Epithelial cell of umbilical artery (primary cell): Measurements from ENCODE around the gene GPR27. TPM values are rescaled to one million over a fixed set of nuclear protein-coding genes. Genes with fewer than 3 reads are reported as not detected.

Experiments used
- total RNA-seq: library from RNA; depleted of rRNA; stranded (reverse); fragments of >200 nt; gene quantifications from 2 replicates; pipeline ENCODE4 v1.2.3, GENCODE V29; 2014

GPR27 gene, protein sequence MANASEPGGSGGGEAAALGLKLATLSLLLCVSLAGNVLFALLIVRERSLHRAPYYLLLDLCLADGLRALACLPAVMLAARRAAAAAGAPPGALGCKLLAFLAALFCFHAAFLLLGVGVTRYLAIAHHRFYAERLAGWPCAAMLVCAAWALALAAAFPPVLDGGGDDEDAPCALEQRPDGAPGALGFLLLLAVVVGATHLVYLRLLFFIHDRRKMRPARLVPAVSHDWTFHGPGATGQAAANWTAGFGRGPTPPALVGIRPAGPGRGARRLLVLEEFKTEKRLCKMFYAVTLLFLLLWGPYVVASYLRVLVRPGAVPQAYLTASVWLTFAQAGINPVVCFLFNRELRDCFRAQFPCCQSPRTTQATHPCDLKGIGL
- under 0.01 TPM in 1 of 2 replicates, not detected in the other for total RNA-seq

DNA sequence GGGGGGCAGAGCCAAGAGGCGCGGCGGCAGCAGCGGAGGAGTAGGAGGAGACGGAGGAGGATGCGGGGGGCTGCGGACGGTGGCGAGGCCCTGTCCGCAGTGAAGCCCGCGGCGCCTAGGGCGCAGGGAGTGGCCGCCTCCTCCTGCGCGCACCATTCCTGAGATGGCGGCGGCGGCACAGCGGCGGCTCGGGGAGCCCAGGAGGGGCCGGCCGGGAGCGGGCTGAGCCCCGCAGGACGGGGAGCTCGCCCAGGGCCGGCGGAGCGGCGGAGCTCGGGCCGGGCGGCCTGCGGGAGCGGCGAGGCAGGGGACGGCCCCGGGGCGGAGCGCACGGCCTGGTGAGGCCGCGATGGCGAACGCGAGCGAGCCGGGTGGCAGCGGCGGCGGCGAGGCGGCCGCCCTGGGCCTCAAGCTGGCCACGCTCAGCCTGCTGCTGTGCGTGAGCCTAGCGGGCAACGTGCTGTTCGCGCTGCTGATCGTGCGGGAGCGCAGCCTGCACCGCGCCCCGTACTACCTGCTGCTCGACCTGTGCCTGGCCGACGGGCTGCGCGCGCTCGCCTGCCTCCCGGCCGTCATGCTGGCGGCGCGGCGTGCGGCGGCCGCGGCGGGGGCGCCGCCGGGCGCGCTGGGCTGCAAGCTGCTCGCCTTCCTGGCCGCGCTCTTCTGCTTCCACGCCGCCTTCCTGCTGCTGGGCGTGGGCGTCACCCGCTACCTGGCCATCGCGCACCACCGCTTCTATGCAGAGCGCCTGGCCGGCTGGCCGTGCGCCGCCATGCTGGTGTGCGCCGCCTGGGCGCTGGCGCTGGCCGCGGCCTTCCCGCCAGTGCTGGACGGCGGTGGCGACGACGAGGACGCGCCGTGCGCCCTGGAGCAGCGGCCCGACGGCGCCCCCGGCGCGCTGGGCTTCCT is at the start of gene GPR27:
Gene GPR27 (plus strand): TSS at position 155 of the 909 bp plus-strand sequence. CDS start 195 bp downstream, at position 350.

DNA sequence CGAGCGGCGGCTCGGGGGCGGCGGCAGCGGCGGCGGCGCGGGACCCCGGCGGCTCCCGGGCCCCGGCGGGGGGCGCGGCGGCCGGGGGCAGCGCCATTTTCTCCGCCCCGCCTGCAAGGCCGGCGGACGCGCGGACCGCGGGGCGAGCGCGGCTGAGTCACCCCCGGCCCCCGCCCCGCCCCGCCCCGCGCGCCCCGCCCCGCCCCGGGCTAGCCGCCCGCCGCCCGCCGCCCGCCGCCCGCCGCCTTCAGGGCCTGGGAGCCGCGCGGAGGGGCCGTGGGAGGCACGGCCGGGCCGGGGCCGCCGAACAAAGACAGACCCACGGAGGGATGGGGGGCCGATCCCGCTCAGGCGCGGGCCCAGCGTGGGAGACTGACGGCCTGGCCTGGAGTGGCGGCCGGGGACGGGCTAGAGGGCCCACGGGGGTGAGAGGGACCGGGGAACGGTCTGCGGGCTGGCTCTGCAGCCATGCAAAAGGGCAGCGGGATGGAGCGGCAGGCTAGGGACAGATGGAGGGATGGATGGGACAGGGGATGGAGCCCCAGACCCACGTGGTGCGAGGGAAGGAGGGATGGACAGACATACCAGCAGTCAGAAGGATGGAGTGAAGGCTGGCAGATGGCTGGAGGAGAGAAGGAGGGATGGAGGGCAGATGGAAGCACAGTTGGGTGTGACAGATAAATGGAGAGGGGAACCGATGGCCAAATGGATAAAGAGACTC is 28.2 kb upstream of the GPR27 start, which contains the start of gene EIF4E3:
Gene EIF4E3 (minus strand): TSS at position 132 of the 721 bp plus-strand sequence. CDS start 35 bp downstream, at position 97.

DNA sequence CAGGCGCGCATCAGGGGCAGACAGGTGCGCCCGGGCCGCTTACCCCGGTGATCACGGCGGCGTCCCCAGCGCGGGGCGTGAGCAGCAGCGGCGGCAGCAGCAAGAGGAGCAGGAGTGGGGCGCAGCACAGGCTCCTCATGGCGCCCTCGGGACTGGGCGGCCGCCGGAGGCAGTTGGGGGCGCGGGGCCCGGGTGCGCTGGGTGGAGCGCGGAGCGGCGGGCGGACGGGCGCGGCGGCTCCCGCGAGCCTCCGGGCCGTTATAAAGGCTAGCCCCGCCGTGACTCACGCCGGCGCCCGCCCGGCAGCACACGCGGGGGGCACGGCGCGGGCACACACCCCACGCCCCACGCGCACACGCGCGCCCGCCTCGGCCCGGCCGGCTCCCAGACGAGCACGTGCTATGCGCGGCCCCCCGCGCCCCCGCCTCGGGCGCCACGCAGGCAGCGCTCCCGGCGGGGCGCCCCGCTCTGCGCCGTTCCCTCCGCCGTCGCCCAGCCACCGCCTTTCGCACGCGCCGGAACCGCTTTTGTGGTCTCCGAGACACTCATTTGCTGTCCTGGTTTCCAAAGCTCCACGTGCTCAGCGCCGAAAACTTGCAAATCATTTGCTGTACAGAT is 31.4 kb downstream of the GPR27 start, which contains the start of gene PROK2:
Gene PROK2 (minus strand): TSS at position 235 of the 618 bp plus-strand sequence. CDS start 96 bp downstream, at position 139.

Other genes with a start within 250 kb of the GPR27 start
- 29.2 and 45.1 TPM in 2 replicates for gene FOXP1, start 170.1 kb upstream of the GPR27 start, total RNA-seq
- 0.46 and 0.65 TPM in 2 replicates for gene EIF4E3, start 28.5 kb upstream of the GPR27 start, total RNA-seq
- not detected in 2 replicates for gene PROK2, start 31.3 kb downstream of the GPR27 start, total RNA-seq